ENCODE data around the gene ZSCAN22. TPM values are rescaled to one million over a fixed set of nuclear protein-coding genes. Genes with fewer than 3 reads are reported as not detected.
A peak's percentile ranks its signal among the peaks of the same experiment; 100 is the strongest.

ZSCAN22 gene
- total and polyA plus RNA-seq, 2 donors (not counting 1 experiment from before 2014, with no cell fraction given) = 2.8 to 7.1 TPM

- intact Hi-C loops (cut with micrococcal nuclease) = loop anchor here (1.0 to 5.0 kb wide), 15 partner anchors 21 to 1633 kb away; partner anchors contain the start of genes RPS5, TRIM28, ZNF132 and ZNF274
- POLR2A ChIA-PET = interaction anchor here (0.5 to 3.3 kb wide), 6 partner anchors 21 to 253 kb away, joined by 3 to 12 read pairs (median 5); partner anchors contain the start of genes UBE2M, ZNF497, ZNF8 and ZSCAN22
- H3K27me3 ChIP-seq (replicated peaks in 1 of 4; ENCODE audit: control extremely low read depth in 1 of 4, control insufficient read depth in 3 of 4, insufficient read depth in 4 of 4, low read length in 3 of 4) = no peaks in the 10 kb centered on the region
- WGBS (ENCODE audit: insufficient coverage) = 2% methylated on average over 51 of the region's 55 CpGs
- CTCF ChIA-PET = interaction anchor here (0.5 to 1.7 kb wide), 4 partner anchors 21 to 160 kb away, joined by 3 to 5 read pairs (median 4); no protein-coding TSS in a partner anchor
- Mint-ChIP-seq H3K9me3 (ENCODE audit: insufficient read depth) (no peaks in the 10 kb centered on the region), H3K27me3 (no peaks in the 10 kb centered on the region), H3K27ac (peak within 1 kb of the TSS; percentile 97), H3K4me3 (peak within 1 kb of the TSS; percentile 97), H3K4me1 (peaks cover 36% of the 10 kb centered on the region)
- DNase-seq = peak; percentile 98
- H4K20me1 ChIP-seq (ENCODE audit: control insufficient read depth, insufficient read depth, low read length, poor library complexity, severe bottlenecking) = no peaks in the 10 kb centered on the region
- peak; percentile 98 for ATAC-seq (ENCODE audit: low read depth)
- peak within 1 kb of the TSS; percentile 85 to 93 for H3K27ac ChIP-seq (ENCODE audit: low read length in 2 of 2)
- peaks cover 0 to 3% (median 0%) of the 10 kb centered on the region in 3 donors for H3K9me3 ChIP-seq (ENCODE audit: control extremely low read depth in 1 of 3, control insufficient read depth in 2 of 3, insufficient read depth in 1 of 3, low read length in 2 of 3)
- H2AFZ ChIP-seq (ENCODE audit: insufficient read depth, low read depth, low read length, poor library complexity, severe bottlenecking) = peak within 1 kb of the TSS; percentile 91
- H3K9ac ChIP-seq (ENCODE audit: low read length) = peak within 1 kb of the TSS; percentile 84
- peaks cover 53% of the 10 kb centered on the region for H3K79me2 ChIP-seq (ENCODE audit: control insufficient read depth, insufficient read depth, low read length)
- peak within 1 kb of the TSS; percentile 39 to 94 (median 88) for H3K4me3 ChIP-seq (ENCODE audit: control extremely low read depth in 1 of 5, extremely low read depth in 1 of 5, insufficient read depth in 1 of 5, low read depth in 2 of 5, low read length in 4 of 5)
- peaks cover 15 to 18% of the 10 kb centered on the region in 2 donors for H3K4me1 ChIP-seq (ENCODE audit: control insufficient read depth in 2 of 2, insufficient read depth in 2 of 2, low read length in 2 of 2)
- peak within 1 kb of the TSS; percentile 79 for H3K4me2 ChIP-seq (replicated peaks; ENCODE audit: low read depth, low read length, poor library complexity, severe bottlenecking)
- TF ChIP-seq CTCF (IDR thresholded peaks at IDR 0.05) = no peak
- TF ChIP-seq EZH2 (IDR thresholded peaks at IDR 0.05; ENCODE audit: borderline replicate concordance, insufficient read depth, low read depth, low read length, poor library complexity, severe bottlenecking) = no peak
- peaks cover 0 to 37% of the 10 kb centered on the region in 2 experiments for H3K36me3 ChIP-seq (replicated peaks in 1 of 2; ENCODE audit: control extremely low read depth in 1 of 2, control insufficient read depth in 1 of 2, extremely low read depth in 1 of 2, insufficient read depth in 2 of 2, low read length in 1 of 2)
Observed at GRCh38 chr19:58305065-58305931, 21.5 kb upstream of the ZSCAN22 start, which contains the start of gene ERVK3-1. Gene ERVK3-1, plus strand, starts transcription at chr19:58305377. Its CDS starts 6,792 bp downstream, at chr19:58312169.

All from B cell (primary cell).